ENCODE measurements around the gene ADD3.
A peak's percentile ranks its signal among the peaks of the same experiment; 100 is the strongest.

ADD3 gene, protein sequence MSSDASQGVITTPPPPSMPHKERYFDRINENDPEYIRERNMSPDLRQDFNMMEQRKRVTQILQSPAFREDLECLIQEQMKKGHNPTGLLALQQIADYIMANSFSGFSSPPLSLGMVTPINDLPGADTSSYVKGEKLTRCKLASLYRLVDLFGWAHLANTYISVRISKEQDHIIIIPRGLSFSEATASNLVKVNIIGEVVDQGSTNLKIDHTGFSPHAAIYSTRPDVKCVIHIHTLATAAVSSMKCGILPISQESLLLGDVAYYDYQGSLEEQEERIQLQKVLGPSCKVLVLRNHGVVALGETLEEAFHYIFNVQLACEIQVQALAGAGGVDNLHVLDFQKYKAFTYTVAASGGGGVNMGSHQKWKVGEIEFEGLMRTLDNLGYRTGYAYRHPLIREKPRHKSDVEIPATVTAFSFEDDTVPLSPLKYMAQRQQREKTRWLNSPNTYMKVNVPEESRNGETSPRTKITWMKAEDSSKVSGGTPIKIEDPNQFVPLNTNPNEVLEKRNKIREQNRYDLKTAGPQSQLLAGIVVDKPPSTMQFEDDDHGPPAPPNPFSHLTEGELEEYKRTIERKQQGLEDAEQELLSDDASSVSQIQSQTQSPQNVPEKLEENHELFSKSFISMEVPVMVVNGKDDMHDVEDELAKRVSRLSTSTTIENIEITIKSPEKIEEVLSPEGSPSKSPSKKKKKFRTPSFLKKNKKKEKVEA

DNA sequence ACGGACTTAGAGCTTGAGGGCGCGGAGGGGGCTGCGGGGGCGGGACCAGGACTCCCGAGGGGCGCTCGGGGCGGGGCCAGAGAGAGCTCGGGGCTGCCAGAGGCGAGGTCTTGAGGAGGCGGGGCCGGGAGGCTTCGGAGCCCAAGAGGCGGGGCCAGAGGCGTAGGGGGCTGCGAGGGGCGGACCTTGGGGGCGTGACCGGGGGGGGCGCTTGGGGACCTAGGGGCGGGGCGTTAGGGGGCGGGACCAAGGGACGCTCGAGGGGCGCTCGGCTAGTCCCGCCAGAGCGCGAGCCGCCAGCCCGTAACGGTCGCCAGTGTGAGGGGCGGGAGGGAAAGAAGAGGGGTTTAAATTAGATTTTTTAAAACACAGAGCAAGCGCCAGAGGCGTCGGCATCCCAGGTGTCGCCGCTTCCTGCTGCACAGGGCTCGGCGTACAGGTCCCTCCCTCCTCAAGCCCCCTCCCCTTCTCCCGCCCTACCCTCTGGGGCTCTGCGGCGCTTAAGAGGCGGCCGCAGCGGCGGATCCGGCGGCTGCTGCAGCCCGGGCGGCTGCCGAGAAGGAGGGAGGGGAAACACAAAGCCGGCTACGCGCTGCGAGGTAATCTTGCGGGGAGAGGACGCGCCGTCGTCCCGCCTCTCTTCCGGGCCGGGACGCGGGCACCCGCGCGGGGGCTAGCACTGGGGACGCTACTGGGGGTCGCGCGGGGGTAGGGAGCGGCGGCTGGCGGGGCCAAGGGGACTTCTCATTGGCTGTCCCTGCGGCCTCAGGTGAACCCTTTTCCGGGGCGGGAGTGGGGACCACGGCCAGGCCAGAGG lies at the start of gene ADD3:
Gene ADD3 (plus strand): TSS at position 284 of the 817 bp plus-strand sequence. CDS start 92,670 bp downstream, outside the sequence.
- peak; percentile 70 to 92 for DNase-seq

DNA sequence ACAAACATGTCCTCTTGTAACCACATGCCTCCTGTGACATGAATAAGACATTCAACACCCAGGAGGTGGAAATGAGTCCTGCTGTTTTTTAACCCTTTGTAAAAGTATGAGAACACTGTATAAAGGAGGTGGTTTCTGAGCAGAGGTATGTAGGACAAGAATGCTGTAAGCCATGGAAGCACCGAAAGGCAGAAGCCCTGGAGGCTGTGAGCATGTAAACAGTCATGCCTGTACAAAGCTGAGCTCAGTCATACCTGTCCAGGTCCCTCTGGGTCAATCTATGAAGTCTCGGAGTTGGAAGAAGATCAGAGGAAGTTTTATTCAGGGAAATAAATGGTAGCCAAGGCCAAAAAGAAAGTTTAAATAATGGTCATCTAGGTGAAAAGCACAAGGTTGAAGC lies 49.7 kb upstream of the ADD3 start:
- DNase-seq, result no peak

DNA sequence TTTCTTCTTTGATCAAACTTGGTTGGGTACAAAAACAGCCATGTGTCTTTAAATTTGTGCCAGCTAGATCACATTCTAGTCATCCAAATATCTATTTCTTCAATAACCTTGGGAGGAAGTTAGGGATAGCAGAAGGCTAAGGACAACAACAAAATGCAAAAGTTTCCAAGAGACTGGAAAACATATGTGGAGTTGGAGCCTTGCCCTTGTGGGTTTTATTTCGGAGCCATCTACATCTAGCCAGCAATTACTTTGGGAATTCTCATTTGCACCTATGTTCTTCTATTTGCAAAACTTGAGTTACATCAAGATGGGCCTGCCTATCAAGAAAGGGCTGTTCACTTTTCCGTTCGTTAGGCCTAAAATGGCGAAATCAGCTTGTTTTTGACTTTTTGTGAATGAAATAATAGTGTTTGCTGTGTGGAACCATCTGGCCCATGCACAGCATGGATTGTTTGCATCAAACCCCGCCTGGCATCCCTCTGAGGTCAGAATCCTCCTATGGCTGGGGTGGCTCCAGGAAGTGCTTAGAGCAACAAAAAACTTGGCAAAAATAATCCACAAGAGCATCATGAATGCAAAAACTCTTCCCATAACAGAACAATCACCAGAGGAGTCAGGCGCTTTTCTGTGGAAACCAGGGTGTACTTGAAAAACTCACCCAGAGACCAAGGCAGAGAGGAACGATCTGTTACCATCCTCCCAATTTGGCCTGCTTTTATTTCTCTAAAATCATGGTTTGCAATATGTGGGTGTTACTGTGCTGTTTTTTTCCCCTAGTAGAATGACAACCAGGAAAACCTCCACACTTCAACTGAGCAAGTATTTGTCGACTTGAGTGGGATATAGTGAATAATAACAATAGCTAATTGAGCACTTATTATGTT lies 48.3 kb upstream of the ADD3 start:
- DNase-seq, result peak; percentile 72 to 89

DNA sequence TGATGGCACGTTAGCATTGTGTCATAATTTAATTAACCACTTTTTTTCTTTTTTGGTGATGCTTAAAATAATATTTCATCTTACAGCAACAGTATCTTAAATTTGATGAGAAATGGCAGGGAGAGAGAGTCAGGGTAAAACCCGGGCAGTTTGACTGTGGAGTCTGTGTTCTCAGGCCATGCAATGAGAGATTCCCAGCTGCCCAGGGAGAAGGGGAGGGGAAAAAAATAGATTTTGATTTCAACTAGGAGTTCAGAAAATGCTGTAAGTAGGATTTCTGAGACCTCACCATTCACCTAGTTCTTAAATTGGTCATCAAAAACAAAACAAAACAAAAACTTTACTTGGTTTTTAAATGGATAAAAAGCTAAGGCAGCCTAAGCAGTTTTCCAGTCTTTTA lies 47.1 kb upstream of the ADD3 start:
- DNase-seq, result no peak

DNA sequence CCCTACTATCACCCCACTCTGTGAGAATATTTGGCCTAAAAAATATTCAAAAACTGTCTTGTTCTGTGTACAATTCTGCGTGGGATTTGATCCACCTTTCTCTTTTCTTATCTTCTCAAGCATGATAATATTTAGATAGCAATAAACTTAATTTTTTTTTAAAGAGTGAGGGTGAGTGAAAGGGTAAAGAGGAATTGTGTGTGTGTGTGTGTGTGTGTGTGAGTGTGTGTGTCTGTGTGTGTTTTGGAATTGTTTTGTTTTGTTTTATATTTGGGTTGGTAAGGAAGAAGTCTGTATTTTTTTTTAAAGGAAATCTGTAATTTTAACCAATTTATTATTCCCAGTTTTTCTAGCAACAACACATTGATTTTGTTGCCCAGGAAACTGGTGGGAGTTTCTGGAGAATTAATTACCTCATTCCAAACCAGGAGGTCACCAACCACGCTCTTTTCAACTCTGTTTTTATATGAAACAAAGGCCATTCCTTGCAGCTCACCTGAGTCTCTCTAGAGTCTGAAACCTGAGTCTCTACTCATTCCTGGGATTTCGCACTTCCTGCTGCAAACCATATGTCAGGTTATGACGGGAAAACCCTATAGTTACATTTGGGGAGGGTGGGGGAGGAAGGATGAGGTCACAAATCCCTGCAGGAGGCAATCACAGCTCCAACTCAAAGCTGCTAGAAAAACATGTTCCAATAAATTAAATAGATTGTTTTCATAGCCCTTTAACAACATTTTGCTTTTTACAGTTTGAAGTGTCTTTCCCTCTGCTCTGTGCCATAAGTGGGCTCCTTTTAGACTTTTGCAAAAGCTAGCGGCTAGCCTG lies 46.4 kb upstream of the ADD3 start:
- no peak for DNase-seq

DNA sequence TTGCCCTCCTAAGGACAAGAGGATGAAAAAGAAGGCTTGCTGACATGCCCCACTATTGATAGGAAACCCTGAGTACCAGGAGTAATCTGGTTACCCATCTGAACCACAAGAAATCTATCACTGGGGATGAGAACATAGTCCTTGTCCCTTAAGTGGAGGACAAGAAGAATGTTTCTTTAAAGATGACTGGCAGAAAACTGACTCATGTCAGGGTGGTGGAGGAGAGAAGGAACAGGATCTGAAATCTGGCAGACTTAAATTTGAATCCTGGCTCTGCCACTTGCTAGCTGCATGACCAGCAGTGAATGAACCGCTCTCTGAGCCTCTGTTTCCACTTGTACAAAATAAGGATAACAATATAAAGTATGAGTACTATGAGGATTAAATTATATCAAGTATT lies 45.5 kb upstream of the ADD3 start:
- no peak for DNase-seq

DNA sequence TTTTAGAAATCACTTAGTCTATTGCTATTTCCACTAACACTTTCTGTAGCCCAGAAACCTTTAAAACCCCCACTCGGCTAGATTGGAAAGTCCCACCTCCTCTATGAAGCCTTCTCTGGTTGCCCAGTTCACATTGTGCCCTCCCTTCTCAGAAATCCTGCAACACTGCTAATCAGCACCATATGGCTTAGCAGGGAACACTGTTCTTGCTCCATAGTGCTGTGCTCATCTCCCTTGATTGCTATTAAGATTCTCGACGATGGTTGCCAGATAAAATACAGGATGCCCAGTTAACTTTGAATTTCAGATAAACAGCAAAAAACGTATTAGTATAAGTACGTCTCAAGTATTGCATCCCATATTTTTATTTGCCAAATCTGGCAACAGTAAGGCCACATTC lies 44.3 kb upstream of the ADD3 start:
- peak in 1 of 2 experiments; percentile 12 for DNase-seq

DNA sequence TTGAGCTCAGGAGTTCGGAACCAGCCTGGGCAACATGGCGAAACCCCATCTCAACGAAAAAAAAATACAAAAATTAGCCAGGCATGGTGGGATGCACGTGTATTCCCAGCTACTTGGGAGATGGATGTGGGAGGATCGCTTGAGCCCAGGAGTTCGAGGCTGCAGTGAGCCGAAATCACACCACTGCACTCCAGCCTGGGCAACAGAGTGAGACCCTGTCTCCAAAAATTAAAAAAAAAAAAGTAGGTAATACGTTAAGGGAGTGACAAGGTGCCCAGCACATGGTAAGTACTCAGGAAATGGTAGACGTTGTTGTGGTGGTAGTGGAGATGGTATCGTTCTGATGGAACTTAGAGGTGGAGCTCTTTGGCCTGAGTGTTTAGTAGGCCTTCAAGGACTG lies 43.5 kb upstream of the ADD3 start:
- DNase-seq, result no peak

DNA sequence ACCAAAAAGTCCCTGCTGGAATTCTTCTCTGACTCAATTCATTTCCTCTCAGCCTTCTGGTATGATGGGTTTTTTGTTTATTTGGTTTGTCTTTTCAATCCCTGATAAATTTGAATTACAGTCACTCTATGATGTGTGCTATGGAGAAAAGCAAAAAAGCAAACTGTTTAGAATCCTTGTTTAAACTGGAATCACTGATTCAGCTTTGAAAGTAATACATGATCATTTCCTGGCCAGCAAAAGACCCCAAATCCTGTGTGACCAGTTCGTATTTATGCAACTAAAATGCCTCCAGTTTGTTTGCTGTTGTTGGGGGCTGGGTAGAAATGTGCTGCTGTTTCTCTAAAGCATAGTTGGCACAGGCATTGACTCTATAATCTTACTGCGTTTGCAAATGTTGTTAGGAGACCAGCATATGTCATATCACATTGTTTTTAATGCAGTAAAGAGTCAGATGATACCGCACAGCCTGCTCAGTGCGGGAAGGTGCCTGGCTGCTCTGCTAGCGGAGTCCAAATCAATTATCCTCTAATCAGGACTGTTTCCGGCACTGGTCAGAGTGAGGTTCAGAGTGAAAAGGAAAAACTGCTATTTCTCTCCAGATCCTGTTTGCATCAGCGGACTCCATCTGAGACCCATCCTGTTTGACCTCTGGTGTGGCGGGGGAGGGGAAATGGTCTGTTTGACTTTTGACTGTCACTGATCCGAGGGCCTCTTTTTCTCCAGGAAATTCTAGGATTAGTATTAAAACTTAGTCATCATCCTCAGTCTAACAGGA lies 40.6 kb upstream of the ADD3 start:
- DNase-seq, result no peak

DNA sequence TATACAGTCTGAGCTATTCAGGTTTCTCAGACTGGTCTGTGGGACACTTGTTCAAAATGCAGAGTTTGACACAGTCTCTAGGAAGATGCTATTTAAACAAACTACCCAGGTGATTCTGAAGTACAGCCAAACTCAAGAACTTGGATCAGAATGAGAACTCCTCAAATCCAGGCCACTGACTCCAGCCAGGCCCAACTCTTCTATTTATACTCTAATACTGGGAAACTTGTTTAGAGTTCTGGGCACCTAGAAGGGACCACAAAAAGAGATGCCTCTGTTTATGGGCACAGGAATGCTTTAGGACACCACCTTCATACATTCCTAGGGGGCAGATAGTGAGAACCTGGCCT lies 40.1 kb upstream of the ADD3 start:
- DNase-seq, result no peak

DNA sequence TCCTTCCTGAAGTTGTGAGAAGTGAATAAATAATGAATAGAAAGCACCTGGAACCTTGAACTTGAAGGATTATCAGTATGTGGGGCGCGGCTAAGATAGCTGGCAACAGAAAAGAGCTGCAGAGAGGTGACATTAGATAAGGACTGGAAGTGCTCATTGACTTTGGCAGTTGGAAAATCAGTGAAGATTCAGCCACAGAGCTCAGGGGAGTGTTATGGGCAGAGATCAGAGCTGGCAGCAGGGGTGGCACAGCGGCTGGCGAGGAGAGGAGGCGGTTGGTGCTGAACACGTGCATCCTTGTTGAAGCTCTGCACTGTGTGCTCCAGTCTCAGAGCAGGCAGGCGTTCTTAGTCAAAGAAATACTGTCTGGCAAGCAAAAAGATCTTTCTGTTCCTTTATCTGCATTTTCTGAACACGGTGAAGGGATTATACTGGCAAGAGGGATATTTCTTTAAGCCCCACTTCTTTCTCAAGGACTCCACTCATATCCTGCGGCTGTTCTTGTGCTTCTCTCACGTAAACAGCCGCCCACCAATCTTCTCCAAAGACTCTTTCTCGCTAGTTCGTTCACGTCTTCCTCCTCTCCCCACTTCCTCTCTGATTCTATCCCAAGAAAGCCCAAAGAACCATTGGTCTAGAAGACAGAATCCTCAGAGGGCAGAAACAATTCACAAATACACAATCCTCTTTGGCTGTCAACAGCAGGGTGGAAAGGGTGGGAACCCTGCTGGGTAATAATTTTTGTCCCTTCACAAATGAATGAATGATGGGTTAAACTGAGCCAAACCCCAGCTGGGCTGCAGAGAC lies 38.6 kb upstream of the ADD3 start:
- peak in 1 of 2 experiments; percentile 18 for DNase-seq

DNA sequence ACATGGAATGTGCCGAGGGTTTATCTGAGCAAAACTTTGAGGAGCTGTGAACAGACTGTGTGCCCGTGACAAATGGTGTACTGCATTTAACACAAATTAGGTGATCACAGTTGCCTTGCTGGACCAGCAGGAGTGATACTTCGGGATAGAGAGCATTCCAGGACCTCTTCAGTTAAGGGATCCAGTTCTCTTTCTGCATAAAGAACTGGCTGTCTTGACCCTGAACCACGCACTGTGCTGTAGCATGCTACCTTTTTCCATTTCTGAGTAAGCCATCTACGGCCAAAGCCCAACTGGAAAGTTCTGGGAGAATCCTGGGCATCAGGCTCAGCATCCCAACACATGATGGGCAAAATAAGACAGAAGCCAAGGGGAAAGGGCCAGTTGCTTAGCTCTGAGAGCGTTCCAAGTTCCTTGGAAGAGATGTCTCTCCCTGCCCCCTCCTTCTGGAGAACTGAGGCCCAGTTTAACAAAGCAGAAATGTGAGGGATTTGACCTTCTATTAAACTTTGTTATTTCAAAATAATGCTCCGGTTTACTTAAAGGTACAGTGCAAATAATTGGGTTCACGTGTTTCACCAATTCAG lies 37.9 kb upstream of the ADD3 start:
- DNase-seq, result no peak

DNA sequence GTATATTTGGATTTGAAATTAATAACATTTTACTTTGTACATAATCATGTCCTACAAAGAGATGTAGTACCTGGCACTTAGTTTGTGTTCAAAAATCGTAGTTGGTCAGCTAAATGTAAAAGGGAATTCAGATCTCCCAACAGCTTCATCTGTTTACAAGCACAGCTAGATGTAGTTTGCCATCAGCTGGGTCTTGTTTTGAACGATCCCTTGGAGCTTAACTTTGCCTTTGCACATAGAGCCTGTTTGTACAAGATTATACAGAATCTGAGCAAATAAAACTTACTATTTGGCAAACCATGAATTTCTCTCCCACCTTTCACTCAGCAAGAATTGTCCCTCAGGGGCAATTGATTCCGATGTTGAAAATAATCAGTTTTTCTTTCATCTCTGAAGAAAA lies 36.1 kb upstream of the ADD3 start:
- no peak for DNase-seq

DNA sequence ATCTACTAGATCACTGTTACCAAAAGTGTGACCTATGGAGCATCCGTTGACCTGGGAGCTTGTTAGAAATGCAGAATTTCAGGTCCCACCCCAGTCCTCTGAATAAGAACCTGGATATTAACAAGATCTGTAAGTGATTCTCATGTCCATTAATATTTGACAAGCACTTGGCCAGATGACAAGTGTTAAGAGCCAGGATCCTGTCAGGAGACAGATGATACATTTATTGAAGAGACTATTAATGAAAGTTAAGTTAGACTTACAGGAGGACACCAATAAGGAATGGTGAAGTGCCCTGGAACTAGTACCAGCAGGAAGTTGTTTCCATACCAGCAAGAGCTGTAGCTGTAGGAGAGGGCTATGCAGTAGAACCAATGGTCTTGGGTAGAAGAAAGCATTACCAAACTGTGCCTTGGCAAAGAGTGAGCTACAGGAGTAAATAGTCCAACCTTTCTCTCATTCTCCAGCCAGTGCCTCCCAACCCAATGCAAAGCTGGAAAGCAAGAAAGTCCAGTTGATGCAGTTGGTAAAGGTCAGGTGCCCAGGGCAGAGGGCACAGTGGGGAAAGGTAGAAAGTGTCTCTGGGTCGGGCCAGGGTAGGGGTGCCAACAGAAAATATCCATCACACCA lies 35.3 kb upstream of the ADD3 start:
- DNase-seq, result peak; percentile 35 to 68

DNA sequence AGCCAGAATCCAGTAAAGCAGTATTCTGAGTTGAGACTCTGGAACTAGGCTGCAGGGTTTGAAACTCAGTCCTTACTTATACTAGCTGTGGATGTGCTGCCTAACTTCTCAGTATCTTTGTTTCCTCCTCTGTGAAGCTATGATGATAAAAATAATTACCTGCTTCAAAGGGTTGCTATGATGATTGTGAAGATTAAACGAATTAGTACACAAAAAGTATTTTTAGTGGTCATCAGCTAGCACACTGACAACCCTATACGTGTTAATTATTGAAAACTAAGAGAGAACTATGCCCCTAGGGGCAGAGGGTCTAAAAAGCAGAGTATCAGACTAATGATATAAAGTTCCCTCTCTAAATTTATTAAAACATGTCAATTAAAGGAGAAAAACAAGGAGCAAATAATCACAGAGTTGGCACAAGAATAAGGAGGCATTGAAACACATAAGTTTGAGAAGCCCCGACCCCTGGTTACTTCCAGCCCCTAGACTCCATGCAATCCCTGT lies 34.4 kb upstream of the ADD3 start:
- no peak for DNase-seq

DNA sequence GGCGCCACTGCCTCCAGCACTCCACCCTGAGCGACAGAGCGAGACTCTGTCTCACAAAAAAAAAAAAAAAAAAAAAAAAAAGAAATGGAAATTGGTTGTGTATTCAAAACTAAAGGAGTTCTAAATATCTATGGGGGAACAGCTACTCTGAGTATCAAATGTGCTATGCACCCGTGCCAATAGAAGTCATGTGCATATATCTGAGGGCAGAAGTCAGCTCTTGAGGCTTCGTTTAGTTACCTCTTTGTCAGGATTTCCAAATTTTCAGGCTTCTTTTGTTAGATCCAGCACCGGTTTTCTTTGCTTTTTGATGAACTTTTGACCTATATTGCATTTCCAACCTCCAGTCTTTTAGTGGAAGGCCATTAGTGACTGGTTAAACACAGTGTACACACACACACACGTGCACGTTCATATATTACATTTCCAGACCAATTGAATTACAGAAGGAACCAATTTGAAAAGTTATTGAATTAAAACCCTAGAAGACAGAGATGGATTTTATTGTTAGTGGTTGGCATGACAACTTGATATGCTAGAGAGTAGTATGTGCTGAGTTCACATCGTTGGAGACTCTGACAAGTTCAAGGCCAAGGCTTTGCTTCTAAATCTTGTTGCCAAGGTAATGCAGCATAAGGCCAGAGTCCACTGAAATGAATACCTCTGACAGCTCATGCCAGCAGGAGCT lies 33.1 kb upstream of the ADD3 start:
- DNase-seq, result peak in 1 of 2 experiments; percentile 42

DNA sequence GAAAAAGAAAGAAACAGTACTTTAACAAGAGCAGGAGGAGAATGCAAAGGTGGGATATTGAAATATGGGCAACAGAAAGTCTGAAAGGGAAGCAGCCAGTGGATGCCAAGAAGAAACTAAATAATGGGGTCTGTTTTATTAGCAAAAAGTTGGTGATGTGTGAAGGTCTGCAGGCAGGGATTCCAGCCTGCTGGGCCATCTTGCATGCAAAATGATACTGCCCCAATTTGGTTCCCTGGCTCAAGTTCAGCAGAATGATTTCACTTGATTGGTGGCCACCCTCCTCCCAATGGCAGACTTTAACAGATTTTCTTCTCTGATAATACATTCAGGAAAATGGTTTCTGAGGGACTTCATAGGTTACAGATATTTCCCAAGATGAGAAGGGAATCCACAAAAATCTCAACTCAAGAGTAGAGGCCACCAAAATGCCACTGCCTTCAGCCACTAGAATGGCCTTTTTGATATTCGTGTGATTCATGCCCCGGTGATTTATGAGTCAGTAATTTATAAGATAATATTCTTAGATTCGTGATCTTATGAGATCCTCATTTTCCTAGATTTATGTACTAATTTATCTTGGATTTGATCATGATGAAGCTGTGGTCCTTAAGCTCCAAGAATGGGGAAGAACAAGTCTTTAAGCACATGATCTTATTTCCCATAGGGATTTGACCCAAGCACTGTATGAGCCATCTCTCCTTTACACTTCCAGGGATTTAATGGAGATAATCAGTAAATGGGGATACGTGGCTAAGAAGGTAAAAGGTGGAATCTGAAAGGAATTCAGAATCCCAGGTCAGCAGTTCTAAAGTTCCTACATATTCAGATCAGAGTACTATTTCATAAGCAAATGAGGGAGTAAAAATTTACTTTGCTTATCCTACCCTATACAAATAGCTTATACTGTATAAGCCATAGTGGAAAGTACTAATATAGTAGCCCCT lies 32.3 kb upstream of the ADD3 start:
- DNase-seq, result peak in 1 of 2 experiments; percentile 26

Data from NCI-H446 (cell line).